Measurements from ENCODE around the gene SHC2. TPM values are rescaled to one million over a fixed set of nuclear protein-coding genes. Genes with fewer than 3 reads are reported as not detected.
"Not testable (repeated sequence)": the region's sequence is repeated elsewhere in the genome, so short reads cannot be mapped to it uniquely, and the experiment has no call there.

The SHC2 gene
- polyA plus RNA-seq, 1 of the 3 experiments (the other 2 are of a cell fraction): 0.64 TPM

- H3K36me3 ChIP-seq (replicated peaks in 1 of 2; ENCODE audit: control insufficient read depth in 1 of 2, insufficient read depth in 2 of 2, low read length in 1 of 2); DNase-seq; H4K20me1 ChIP-seq (ENCODE audit: insufficient read depth); H3K79me2 ChIP-seq (ENCODE audit: insufficient read depth); H3K4me1 ChIP-seq (ENCODE audit: control insufficient read depth in 1 of 2, insufficient read depth in 2 of 2, low read depth in 1 of 2, low read length in 1 of 2); H2AFZ ChIP-seq (ENCODE audit: low read depth); POLR2A ChIA-PET; H3K27me3 ChIP-seq (ENCODE audit: insufficient read depth); H3K4me3 ChIP-seq (ENCODE audit: low read depth in 2 of 2, low read length in 1 of 2); H3F3A ChIP-seq (replicated peaks; ENCODE audit: insufficient read depth); H3K9me2 ChIP-seq; H3K9ac ChIP-seq; H3K9me3 ChIP-seq; H3K4me2 ChIP-seq; H3K27ac ChIP-seq (ENCODE audit: low read depth in 2 of 2, low read length in 1 of 2): not testable (repeated sequence)
- CTCF ChIA-PET: interaction anchor here (0.7 to 3.1 kb wide), 2 partner anchors 10 to 124 kb away, joined by 3 to 33 read pairs; partner anchors contain the start of gene TPGS1
- 34% methylated on average over 9 of the region's 9 CpGs for WGBS (ENCODE audit: low lambda C conversion rate)
These were observed 78.3 kb downstream of the SHC2 start for GRCh38 chr19:382578-382977.

- CTCF ChIA-PET: interaction anchor here (0.7 to 3.1 kb wide), 2 partner anchors 10 to 124 kb away, joined by 3 to 33 read pairs; partner anchors contain the start of gene TPGS1
- not testable (repeated sequence) for H3K4me2 ChIP-seq
- 13% methylated on average over 11 of the region's 11 CpGs for WGBS (ENCODE audit: low lambda C conversion rate)
These were observed 78.9 kb downstream of the SHC2 start for GRCh38 chr19:381901-382300.

GRCh38 chr19:380618-381219 is 80.1 kb downstream of the SHC2 start:
- H3K27ac ChIP-seq (ENCODE audit: low read depth in 2 of 2, low read length in 1 of 2); H4K20me1 ChIP-seq (ENCODE audit: insufficient read depth); H3K27me3 ChIP-seq (ENCODE audit: insufficient read depth); H3K79me2 ChIP-seq (ENCODE audit: insufficient read depth); DNase-seq; H3K9me3 ChIP-seq; H3K4me1 ChIP-seq (ENCODE audit: control insufficient read depth in 1 of 2, insufficient read depth in 2 of 2, low read depth in 1 of 2, low read length in 1 of 2); CTCF ChIA-PET; H3K36me3 ChIP-seq (replicated peaks in 1 of 2; ENCODE audit: control insufficient read depth in 1 of 2, insufficient read depth in 2 of 2, low read length in 1 of 2); H3K9me2 ChIP-seq; H3F3A ChIP-seq (replicated peaks; ENCODE audit: insufficient read depth); H3K4me2 ChIP-seq; H2AFZ ChIP-seq (ENCODE audit: low read depth); H3K4me3 ChIP-seq (ENCODE audit: low read depth in 2 of 2, low read length in 1 of 2); H3K9ac ChIP-seq: not testable (repeated sequence)
- WGBS (ENCODE audit: low lambda C conversion rate): 29% methylated on average over 17 of the region's 17 CpGs
- POLR2A ChIA-PET: interaction anchor here (0.7 kb wide), 1 partner anchor 102 kb away, joined by 3 read pairs; no protein-coding TSS in a partner anchor

More at GRCh38 chr19:381901-382300, 78.9 kb downstream of the SHC2 start:
- H3F3A ChIP-seq (replicated peaks; ENCODE audit: insufficient read depth); H2AFZ ChIP-seq (ENCODE audit: low read depth); H4K20me1 ChIP-seq (ENCODE audit: insufficient read depth); H3K9ac ChIP-seq; DNase-seq; H3K9me2 ChIP-seq; H3K9me3 ChIP-seq; H3K27me3 ChIP-seq (ENCODE audit: insufficient read depth); H3K27ac ChIP-seq (ENCODE audit: low read depth in 2 of 2, low read length in 1 of 2); H3K36me3 ChIP-seq (replicated peaks in 1 of 2; ENCODE audit: control insufficient read depth in 1 of 2, insufficient read depth in 2 of 2, low read length in 1 of 2); H3K4me3 ChIP-seq (ENCODE audit: low read depth in 2 of 2, low read length in 1 of 2); H3K79me2 ChIP-seq (ENCODE audit: insufficient read depth); POLR2A ChIA-PET; H3K4me1 ChIP-seq (ENCODE audit: control insufficient read depth in 1 of 2, insufficient read depth in 2 of 2, low read depth in 1 of 2, low read length in 1 of 2): not testable (repeated sequence)

GRCh38 chr19:379796-380195 is 81.0 kb downstream of the SHC2 start:
- no peaks in the 10 kb centered on the region for H3K27me3 ChIP-seq (ENCODE audit: insufficient read depth)
- no peaks in the 10 kb centered on the region for H3K79me2 ChIP-seq (ENCODE audit: insufficient read depth)
- H2AFZ ChIP-seq (ENCODE audit: low read depth): no peak overlapping the region
- no peak for DNase-seq
- 70% methylated on average over 8 of the region's 16 CpGs for WGBS (ENCODE audit: low lambda C conversion rate)
- no peak overlapping the region for H3K27ac ChIP-seq (ENCODE audit: low read depth in 2 of 2, low read length in 1 of 2)
- no peaks in the 10 kb centered on the region for H3K9me3 ChIP-seq
- H4K20me1 ChIP-seq (ENCODE audit: insufficient read depth): no peaks in the 10 kb centered on the region
- no peak overlapping the region for H3K9ac ChIP-seq
- no peak overlapping the region for H3K4me3 ChIP-seq (ENCODE audit: low read depth in 2 of 2, low read length in 1 of 2)
- no peaks in the 10 kb centered on the region for H3K9me2 ChIP-seq
- POLR2A ChIA-PET: interaction anchor here (0.7 kb wide), 1 partner anchor 101 kb away, joined by 3 read pairs; no protein-coding TSS in a partner anchor
- no peaks in the 10 kb centered on the region; a peak in 1 of 4 replicates for H3K4me1 ChIP-seq (ENCODE audit: control insufficient read depth in 1 of 2, insufficient read depth in 2 of 2, low read depth in 1 of 2, low read length in 1 of 2)
- H3K4me2 ChIP-seq: no peak overlapping the region
- H3K36me3 ChIP-seq (replicated peaks in 1 of 2; ENCODE audit: control insufficient read depth in 1 of 2, insufficient read depth in 2 of 2, low read length in 1 of 2): no peaks in the 10 kb centered on the region
- H3F3A ChIP-seq (replicated peaks; ENCODE audit: insufficient read depth): no peaks in the 10 kb centered on the region
- CTCF ChIA-PET: no interaction called here
- TF ChIP-seq POLR2AphosphoS5 (IDR thresholded peaks at IDR 0.05; ENCODE audit: low read depth, low read length) (no peak), SMC3 (IDR thresholded peaks at IDR 0.05; ENCODE audit: low read depth, low read length) (no peak), TCF12 (IDR thresholded peaks at IDR 0.05) (no peak), YY1 (IDR thresholded peaks at IDR 0.05; ENCODE audit: low read depth) (no peak), PBX3 (IDR thresholded peaks at IDR 0.05) (no peak), JUND (IDR thresholded peaks at IDR 0.05) (no peak), RAD21 (IDR thresholded peaks at IDR 0.05; ENCODE audit: low read length) (no peak), ZBTB33 (IDR thresholded peaks at IDR 0.05; ENCODE audit: borderline replicate concordance, low read depth) (no peak), CHD2 (IDR thresholded peaks at IDR 0.05; ENCODE audit: low read length, partially characterized antibody) (no peak), RCOR1 (IDR thresholded peaks at IDR 0.05; ENCODE audit: low read length) (no peak), SIN3A (IDR thresholded peaks at IDR 0.05; ENCODE audit: borderline replicate concordance, low read depth, low read length) (no peak)
